ENCODE results near the gene CCDC201.
A peak's percentile ranks its signal among the peaks of the same experiment; 100 is the strongest.

Gene CCDC201

GRCh38 chr7:45873035-45873354 lies at the start of gene CCDC201:
Gene CCDC201 (minus strand): TSS chr7:45873082. CDS start chr7:45873007, 75 bp downstream.
- no peak for DNase-seq

GRCh38 chr7:45921699-45922519 lies 49.0 kb upstream of the CCDC201 start:
- DNase-seq = peak; percentile 48 to 51

DNA sequence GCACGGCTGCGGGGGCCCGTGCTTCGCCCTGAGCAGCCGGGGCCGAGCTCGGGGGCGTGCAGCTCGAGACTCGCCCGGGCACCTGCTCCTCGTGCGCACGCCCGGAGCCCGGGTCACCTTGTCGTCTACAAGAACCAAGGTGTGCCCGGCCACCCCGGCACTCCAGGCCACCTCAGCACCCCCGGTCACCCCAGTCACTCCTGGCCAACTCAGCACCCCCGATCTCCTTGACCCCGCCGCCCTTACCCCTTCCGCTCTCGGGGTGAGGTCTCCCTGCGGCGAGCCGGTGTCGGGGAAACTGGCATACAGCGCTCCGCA lies 48.5 kb upstream of the CCDC201 start:
- DNase-seq = no peak

DNA sequence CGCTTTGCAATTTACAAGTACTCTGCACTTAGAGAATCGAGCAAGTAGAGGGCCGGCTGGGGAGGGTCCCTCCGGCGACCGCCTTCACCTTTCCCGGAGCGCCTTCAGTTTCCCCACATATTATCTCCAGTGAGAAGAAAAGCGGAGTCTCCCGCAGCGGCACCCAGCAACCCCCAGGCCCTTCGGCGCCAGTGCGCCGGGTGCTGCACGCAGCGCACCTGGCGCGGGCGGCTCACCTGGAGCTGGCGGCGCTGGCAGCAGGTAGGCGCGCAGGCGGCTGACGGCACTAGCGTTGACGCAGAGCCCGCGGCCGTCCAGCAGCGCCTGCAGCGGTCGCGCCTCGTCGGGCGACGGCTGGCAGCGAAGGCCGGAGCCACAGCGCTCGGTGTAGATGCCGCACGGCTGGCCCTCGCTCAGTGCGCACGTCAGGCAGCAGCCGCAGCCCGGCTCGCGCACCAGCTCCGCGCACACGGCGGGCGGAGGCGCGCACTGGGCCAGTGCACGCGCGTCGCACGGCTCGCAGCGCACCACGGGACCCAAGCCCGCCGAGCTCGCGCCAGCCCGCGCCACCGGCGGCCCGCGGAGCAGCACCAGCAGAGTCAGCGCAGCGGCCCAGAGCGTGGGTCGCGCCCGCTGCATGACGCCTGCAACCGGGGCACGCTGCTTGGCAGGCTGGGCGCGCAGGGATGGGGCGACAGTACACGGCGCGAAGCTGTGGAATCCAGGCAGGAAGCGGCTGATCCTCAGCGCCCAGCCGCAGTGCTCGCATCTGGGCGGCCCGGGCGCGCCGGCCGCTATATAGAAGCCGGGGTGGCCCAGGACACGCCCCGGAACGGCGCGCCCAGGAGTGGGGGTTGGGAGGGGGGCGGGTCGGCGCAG lies 47.9 kb upstream of the CCDC201 start, which contains the start of gene IGFBP3:
Gene IGFBP3 (minus strand): TSS at position 771 of the 879 bp plus-strand sequence. CDS start 132 bp downstream, at position 639.
- DNase-seq = peak; percentile 39 to 48

GRCh38 chr7:45919993-45920459 lies 47.1 kb upstream of the CCDC201 start:
- DNase-seq = no peak

GRCh38 chr7:45919231-45919784 lies 46.4 kb upstream of the CCDC201 start:
- DNase-seq = no peak

DNA sequence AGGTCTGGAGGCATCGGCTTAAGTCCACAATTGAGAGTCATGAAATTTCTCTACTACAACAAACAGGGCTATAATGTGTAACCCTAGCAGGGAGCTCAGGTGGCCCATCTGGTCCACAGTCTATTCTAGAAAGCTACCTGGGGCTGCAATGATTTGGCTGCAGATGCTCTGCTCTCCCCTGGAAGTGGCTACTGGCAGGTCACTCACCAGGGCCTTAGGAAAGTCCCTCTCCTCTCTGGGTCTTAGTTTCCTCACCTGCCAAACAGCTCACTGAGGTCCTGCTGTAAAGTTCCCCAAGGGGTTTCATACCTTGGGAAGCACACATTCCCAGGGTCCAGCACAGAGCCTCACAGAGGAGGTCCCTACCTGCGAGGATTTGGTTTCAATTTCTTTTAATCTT lies 45.7 kb upstream of the CCDC201 start:
- DNase-seq = no peak

DNA sequence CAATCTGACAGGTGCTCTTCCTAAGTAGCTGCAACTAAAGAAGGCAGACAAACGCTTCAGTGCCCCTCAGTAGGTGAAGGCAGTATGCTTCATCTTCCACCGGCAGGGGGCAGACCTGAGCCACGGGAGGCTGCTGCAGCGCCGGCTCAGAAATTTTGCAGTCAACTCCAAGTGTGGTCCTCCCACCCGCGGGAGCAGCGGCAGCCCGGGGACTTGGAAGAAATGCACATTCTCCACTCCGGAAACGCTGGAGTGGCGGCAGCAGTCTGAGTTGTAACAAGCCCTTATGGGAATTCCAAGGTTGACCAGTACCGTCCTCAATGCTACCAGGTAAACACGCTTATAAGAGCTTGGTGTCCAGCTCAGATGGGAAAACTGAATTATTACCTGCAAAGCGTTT lies 44.8 kb upstream of the CCDC201 start:
- peak; percentile 85 for DNase-seq

DNA sequence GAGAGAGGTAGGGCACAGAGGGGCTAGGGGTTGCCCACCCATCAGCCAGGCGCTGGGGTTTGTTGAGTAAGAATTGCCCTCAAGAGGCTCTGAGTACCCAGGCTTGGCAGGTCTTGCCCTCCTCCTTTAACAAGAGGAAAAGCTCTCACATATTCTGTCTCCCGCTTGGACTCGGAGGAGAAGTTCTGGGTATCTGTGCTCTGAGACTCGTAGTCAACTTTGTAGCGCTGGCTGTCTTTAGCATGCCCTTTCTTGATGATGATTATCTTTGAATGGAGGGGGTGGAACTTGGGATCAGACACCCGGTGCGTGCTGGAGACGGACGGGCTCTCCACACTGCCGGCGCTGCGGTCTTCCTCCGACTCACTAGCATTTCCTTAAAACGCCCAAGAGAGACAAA lies 44.2 kb upstream of the CCDC201 start:
- DNase-seq = no peak

DNA sequence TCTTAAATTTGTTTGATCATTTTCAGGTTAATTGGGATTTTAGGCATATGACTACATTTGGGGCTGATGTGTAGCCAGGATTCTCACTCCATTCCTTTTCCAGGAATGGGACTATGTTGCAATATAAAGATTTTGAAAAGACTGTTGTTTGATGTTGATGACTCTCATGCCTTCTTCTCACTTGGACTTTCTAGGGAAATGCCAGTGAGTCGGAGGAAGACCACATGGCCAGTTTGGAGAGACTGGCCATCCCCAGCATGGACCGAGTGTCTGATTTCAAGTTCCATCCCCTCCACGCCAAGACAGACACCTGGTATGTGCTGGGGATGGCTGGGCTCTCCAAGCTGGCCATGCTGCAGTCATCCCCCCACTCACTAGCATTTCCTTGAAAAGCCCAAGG lies 42.7 kb upstream of the CCDC201 start:
- DNase-seq = no peak

DNA sequence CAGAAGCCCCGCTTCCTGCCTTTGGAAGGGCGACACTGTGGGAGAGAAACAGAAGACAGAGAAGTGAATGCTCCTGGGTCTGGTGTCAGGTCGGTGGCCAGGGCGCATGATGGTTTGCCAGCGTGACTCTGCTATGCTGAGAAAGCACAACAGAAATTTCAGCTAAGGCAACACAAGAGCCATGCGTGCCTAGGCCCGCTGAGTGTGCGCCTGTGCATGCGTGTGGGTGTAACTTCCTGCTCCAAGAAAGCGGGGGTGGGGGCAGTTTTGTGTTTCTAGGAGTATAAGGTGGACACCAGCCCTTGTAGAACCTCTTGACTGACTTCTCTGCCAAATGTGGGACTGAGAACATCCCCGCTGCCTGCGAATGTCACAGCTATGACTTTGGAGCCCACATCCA lies 42.0 kb upstream of the CCDC201 start:
- DNase-seq = no peak

DNA sequence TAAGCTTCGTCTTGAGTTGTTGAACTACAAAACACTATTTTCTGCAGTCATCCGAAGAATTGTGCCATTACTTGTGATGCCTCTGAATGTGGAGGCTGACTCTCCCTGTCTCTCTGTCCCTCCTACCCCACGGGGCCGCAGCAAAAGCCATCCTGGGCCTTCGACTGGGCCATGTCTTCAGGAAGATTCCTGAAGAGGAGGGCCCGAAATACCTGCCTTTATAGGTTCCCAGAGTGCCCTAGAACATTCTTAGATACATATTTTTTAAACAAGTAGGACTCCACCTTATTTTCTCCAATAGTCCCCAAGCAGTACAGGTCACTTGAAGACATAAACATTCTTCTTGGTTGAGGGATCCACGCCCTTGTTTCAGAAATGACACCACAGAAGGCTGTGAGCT lies 40.1 kb upstream of the CCDC201 start:
- no peak for DNase-seq

DNA sequence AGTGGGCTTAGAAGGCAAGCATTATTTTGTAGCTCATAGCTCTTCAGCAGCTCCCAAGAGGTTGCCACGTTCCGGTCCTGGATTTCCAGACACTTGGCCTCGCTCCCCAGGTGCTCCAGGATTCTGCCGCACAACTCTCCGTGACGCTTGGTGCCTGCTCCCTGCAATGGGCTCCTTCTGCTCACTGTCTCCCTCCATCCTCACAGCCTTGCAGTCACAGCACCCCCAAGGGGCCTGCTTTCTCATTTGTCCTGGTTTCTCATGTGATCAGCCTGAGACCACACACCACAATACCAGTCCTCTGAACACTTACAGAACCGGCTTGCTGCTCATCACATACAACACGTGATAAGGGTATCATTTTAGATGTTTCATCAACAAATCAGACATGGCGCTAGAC lies 38.4 kb upstream of the CCDC201 start:
- no peak for DNase-seq

DNA sequence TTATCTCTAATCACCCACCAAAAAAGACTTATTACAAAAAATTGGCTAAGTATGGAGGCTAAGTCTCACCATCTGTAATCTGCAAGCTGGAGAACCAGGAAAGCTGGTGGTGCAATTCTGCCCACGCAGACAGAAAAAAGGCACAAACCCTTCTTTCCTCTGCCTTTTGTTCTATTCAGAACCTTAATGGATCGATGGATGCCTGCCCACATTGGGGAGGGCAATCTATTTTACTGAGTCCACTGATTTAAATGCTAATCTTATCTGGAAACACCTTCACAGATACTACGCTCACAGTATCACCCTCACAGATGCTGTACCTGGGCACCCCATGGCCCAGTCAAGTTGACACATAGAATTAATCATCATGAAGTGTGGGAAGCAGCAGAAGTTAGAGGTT lies 38.0 kb upstream of the CCDC201 start:
- DNase-seq = no peak

DNA sequence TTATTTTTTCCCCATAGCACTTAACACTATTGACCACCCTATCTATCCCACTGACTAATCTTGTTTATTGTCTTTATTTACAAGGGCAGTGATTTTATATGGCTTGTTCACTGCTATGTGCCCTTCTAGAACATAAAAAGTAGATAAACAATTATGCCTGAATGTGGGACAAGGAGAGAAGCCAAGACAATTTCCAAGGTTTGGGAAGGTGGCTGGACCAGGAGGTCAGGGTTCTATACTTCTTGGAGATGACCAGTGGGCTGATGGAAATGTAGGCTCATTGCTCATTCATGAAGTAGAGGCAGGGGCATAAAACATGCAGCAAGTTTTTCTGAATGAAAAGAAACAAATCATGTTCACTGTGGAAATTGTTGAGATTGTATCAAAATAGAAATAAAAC lies 36.7 kb upstream of the CCDC201 start:
- DNase-seq = no peak

GRCh38 chr7:45902820-45903219 lies 29.9 kb upstream of the CCDC201 start:
- no peak for DNase-seq

DNA sequence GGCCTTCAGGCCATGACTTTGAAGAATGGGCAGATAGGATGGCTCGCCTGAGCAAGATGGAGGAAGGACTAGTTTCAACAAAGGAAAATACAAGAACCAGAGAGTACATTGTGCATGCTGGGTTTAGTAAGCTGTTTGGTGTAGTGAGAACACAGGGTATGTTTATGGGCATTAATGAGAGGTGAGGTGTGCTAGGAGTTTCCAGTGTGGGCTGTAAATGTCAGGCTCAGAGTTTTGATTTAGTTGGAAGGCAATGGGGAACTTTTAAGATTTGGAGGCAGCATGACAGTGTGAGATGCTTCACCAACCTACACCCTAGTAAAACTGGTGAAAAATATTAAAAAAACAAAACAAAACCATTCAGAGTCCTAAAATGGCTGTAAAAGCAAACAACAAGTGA lies 28.7 kb upstream of the CCDC201 start:
- no peak for DNase-seq

GRCh38 chr7:45898222-45898621 lies 25.3 kb upstream of the CCDC201 start:
- no peak for DNase-seq

- DNase-seq = no peak
These were observed 24.3 kb upstream of the CCDC201 start for GRCh38 chr7:45897042-45897690.

DNA sequence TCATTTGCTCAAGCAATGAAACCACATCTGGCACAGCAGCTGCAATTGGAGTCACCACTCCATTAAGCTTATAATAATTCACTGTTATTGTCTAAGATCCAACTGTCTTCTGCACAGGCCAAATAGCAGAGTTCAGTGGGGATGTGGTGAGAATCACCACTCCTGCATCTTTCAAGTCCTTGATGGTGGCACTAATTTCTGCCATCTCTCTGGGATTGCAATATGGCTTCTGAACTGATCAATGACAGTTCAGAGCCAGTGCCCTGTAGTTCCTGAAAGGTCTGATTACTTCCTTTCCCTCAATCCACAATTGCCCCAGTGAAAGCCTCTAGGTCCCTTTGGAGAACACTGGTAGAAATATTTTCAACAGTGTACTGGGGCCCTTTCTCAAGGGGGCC lies 21.8 kb upstream of the CCDC201 start:
- DNase-seq = no peak

DNA sequence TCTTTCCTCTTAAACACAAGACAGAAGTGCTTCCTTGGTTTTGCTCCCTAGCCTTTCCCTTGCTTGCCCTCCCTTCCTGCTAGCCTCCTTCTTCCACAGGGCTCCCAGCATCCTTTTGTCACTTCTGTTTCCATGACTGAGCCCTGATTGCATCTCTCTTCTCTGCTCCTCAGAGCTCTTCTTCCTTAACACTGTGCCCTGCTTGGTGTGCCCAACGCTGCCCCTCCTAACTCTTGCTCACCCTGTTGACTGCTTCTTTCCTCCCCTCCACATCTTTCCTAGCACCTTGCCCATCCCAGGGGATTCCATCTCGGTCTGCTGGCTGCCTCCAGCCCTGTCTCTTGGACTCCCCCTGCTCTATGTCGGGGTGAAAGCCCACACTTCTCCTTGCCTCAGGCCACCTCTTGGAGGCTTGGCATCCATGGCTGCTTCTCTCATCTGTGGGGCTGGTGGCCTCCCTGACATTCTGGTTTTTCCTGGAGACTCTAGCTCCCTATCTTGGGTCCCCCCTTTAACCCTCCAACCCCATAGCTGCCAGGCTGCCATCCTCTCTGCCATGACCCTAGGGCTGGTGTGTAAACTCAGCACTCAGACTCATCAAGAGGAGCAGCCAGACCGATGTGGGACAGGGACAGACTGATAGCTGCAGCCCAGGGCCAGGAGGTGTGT lies 21.2 kb upstream of the CCDC201 start:
- DNase-seq = no peak

- no peak for DNase-seq
These were observed 20.6 kb upstream of the CCDC201 start for GRCh38 chr7:45893374-45893995.
